SK-N-SH treated with all-trans-retinoic acid at 6 μM for 48 hours (cell line): Measurements from ENCODE around the gene EVC.

Experiments used
- ARNTL ChIP-seq: fragments of 450-650 bp; formaldehyde crosslinking; IDR thresholded peaks from 2 replicates; pipeline ENCODE4 v1.5.0; 2020; ENCODE audit warnings: low read depth, mild to moderate bottlenecking, moderate library complexity, borderline replicate concordance
- BACH2 ChIP-seq: fragments of 250-450 bp; sonication (Bioruptor Pico); IDR thresholded peaks from 2 replicates; pipeline ENCODE4 v1.9.0; 2021; ENCODE audit warnings: mild to moderate bottlenecking, borderline replicate concordance
- GLIS3 ChIP-seq: fragments of 250-450 bp; sonication (Bioruptor Pico); IDR thresholded peaks from 2 replicates; pipeline ENCODE4 v1.5.0; 2020; ENCODE audit warnings: mild to moderate bottlenecking, moderate library complexity
- OSR1 ChIP-seq: fragments of 250-450 bp; sonication (Bioruptor Pico); IDR thresholded peaks from 2 replicates; pipeline ENCODE4 v1.8.0; 2022; ENCODE audit warnings: moderate library complexity, mild to moderate bottlenecking, inconsistent platforms
- PATZ1 ChIP-seq: fragments of 250-450 bp; sonication (Bioruptor Pico); IDR thresholded peaks from 2 replicates; pipeline ENCODE4 v1.8.0; 2020; ENCODE audit warnings: mild to moderate bottlenecking, moderate library complexity, borderline replicate concordance
- RARB ChIP-seq: fragments of 250-450 bp; sonication (Bioruptor Pico); IDR thresholded peaks from 2 replicates; pipeline ENCODE4 v1.8.0; 2021; ENCODE audit warnings: mild to moderate bottlenecking, moderate library complexity
- SNAI2 ChIP-seq: fragments of 250-450 bp; sonication (Bioruptor Pico); IDR thresholded peaks from 2 replicates; pipeline ENCODE4 v1.5.0; 2020; ENCODE audit warnings: mild to moderate bottlenecking, moderate library complexity
- ZFP30 ChIP-seq: fragments of 450-650 bp; formaldehyde crosslinking; IDR thresholded peaks from 2 replicates; pipeline ENCODE4 v1.5.0; 2022; ENCODE audit warnings: mild to moderate bottlenecking, moderate library complexity
- ZNF8 ChIP-seq: fragments of 450-650 bp; formaldehyde crosslinking; IDR thresholded peaks from 2 replicates; pipeline ENCODE4 v1.5.0; 2020; ENCODE audit warnings: mild to moderate bottlenecking, moderate library complexity
- TF ChIP-seq, protein P1 (sequence below): fragments of 250-450 bp; sonication (Bioruptor Pico); IDR thresholded peaks from 2 replicates; pipeline ENCODE4 v1.5.1; 2020; ENCODE audit warnings: low read depth, mild to moderate bottlenecking, moderate library complexity
- TF ChIP-seq, protein P2 (sequence below): fragments of 250-450 bp; sonication (Bioruptor Pico); IDR thresholded peaks from 2 replicates; pipeline ENCODE4 v1.8.0; 2021; ENCODE audit warnings: low read depth, mild to moderate bottlenecking, moderate library complexity, borderline replicate concordance

DNA sequence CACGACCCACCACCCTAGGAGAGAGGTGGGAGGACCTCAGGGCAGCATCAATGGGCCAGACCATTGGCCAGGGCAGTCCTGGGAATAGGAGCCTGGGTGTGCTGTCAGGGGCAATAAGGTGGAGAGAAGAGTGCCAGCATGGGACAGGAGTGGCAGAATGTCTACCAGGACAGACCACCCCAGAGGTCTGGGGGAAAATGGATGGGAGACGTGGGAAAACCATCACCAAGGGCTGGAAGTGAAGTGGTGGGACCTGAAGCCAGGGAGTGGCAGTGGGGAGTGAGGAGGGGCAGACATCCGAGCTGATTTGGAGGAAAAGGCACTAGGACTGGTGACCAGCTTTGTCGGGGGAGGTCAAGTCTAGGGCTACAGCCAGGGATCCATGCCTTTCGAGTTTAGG is 3.6 kb upstream of the EVC start:
- no peak for TF ChIP-seq PATZ1 (CRISPR knock-in tag)
- TF ChIP-seq SNAI2 (CRISPR knock-in tag) = no peak
- TF ChIP-seq ARNTL (CRISPR knock-in tag) = no peak
- TF ChIP-seq ZFP30 (CRISPR knock-in tag) = no peak
- no peak for TF ChIP-seq GLIS3 (CRISPR knock-in tag)
- TF ChIP-seq RARB (CRISPR knock-in tag) = no peak
- no peak for TF ChIP-seq ZNF8 (CRISPR knock-in tag)
- TF ChIP-seq, protein P1, sequence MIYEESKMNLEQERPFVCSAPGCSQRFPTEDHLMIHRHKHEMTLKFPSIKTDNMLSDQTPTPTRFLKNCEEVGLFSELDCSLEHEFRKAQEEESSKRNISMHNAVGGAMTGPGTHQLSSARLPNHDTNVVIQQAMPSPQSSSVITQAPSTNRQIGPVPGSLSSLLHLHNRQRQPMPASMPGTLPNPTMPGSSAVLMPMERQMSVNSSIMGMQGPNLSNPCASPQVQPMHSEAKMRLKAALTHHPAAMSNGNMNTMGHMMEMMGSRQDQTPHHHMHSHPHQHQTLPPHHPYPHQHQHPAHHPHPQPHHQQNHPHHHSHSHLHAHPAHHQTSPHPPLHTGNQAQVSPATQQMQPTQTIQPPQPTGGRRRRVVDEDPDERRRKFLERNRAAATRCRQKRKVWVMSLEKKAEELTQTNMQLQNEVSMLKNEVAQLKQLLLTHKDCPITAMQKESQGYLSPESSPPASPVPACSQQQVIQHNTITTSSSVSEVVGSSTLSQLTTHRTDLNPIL = no peak
- TF ChIP-seq BACH2 (CRISPR knock-in tag) = no peak
- TF ChIP-seq OSR1 (CRISPR knock-in tag) = no peak
- TF ChIP-seq, protein P2, sequence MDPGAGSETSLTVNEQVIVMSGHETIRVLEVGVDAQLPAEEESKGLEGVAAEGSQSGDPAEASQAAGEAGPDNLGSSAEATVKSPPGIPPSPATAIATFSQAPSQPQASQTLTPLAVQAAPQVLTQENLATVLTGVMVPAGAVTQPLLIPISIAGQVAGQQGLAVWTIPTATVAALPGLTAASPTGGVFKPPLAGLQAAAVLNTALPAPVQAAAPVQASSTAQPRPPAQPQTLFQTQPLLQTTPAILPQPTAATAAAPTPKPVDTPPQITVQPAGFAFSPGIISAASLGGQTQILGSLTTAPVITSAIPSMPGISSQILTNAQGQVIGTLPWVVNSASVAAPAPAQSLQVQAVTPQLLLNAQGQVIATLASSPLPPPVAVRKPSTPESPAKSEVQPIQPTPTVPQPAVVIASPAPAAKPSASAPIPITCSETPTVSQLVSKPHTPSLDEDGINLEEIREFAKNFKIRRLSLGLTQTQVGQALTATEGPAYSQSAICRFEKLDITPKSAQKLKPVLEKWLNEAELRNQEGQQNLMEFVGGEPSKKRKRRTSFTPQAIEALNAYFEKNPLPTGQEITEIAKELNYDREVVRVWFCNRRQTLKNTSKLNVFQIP (CRISPR knock-in tag) = no peak
